Heart right ventricle (tissue), 16 donors: Measurements from ENCODE around the gene FAM13A. TPM values are rescaled to one million over a fixed set of nuclear protein-coding genes. Genes with fewer than 3 reads are reported as not detected.

Experiments used
- ATAC-seq, 8 donors: fragments of 200-7000 bp; cut with Tn5 transposase; one replicate each; pipeline ENCODE4 v1.9.1; 2020; ENCODE audit warnings: mild to moderate bottlenecking in 8 of 8, moderate library complexity in 8 of 8, moderate number of reproducible peaks in 1 of 8
- DNase-seq, 2 donors: peaks; one replicate each; pipeline ENCODE4 v3.0.0-alpha.2; 2020
- H3K27ac ChIP-seq, 10 donors: fragments of 200-600 bp; sonication (generic) in 2 of 10; one replicate each; pipeline versions ENCODE4 v1.5.0 to v1.8.0; 2020 to 2022; ENCODE audit warnings: mild to moderate bottlenecking in 3 of 10
- H3K27me3 ChIP-seq, 7 donors: fragments of 200-600 bp; one replicate each; pipeline ENCODE4 v1.8.0; 2021 to 2022; ENCODE audit warnings: mild to moderate bottlenecking in 2 of 7
- H3K36me3 ChIP-seq, 9 donors: fragments of 200-600 bp; sonication (generic) in 1 of 9; one replicate each; pipeline versions ENCODE4 v1.5.0 to v1.8.0; 2020 to 2022; ENCODE audit warnings: mild to moderate bottlenecking in 2 of 9
- H3K4me1 ChIP-seq, 9 donors: fragments of 200-600 bp; sonication (generic) in 1 of 9; one replicate each; pipeline versions ENCODE4 v1.5.0 to v1.8.0; 2020 to 2022; ENCODE audit warnings: mild to moderate bottlenecking in 4 of 9
- H3K4me3 ChIP-seq, 10 donors: fragments of 200-600 bp; sonication (generic) in 2 of 10; one replicate each; pipeline versions ENCODE4 v1.5.0 to v1.8.0; 2020 to 2022; ENCODE audit warnings: mild to moderate bottlenecking in 7 of 10, moderate library complexity in 2 of 10
- H3K9me3 ChIP-seq, 11 donors: fragments of 200-600 bp in 10 of 11; sonication (generic) in 2 of 11; one replicate each; pipeline versions ENCODE4 v1.5.0 to v1.8.0; 2013 to 2022; ENCODE audit warnings: mild to moderate bottlenecking in 2 of 11, control low read depth in 1 of 11, moderate library complexity in 1 of 11
- CTCF ChIP-seq, 9 donors: fragments of 200-600 bp; sonication (generic) in 2 of 9; IDR thresholded peaks; one replicate each; pipeline versions ENCODE4 v1.5.0 to v1.8.0; 2021 to 2022; ENCODE audit warnings: antibody characterized with exemption in 9 of 9, mild to moderate bottlenecking in 5 of 9, moderate library complexity in 1 of 9
- WGBS, 2 donors: extraction: QIAGEN DNeasy Blood & Tissue Kit; methylation state at CpG; one replicate each; pipeline ENCODE4 v1.1.7; 2013; ENCODE audit warnings: inconsistent platforms in 1 of 2; 5-methylcytosine and 5-hydroxymethylcytosine counted together
- intact Hi-C, 10 donors: fragments of 100-400 bp; cut with DNase I; formaldehyde crosslinking; loops; one replicate each; pipeline versions ENCODE4 v1.11.1 to v1.14.2; 2022
- polyA plus RNA-seq, 2 donors: library from polyadenylated mRNA; stranded (reverse); fragments of 200-250 nt; gene quantifications; one replicate each; pipeline ENCODE4 v1.2.3, GENCODE V29; 2013
- total RNA-seq, 10 donors: library from RNA; stranded (reverse); fragmentation: NEBNext Ultra II Directional in 3 of 10; extraction: Animal tissue kit (Norgen Biotek cat#: 25700) in 3 of 10; gene quantifications; one replicate each; pipeline versions ENCODE4 v1.2.1 to v1.2.4, GENCODE V29; 2021 to 2023
- donor health status: Arrhythmogenic right ventricular cardiomyopathy.
- donor health status: ischemic (EF 13 %, LVEDD 7.1; RV severe dilation, severe dysfunction).
- donor health status: healthy with polysubstance abuse.
- donor health status: DM: no; HTN: yes; CAD: no.
- donor health status: DM: no; HTN: no; CAD: no.
- donor health status: ischemic (EF 25% LVEDD 6.9; RV normal size, moderate dysfunction).
- donor health status: ischemic (EF 25% LVEDD 5.7; RV mildly dilated, moderate dysfunction).
- donor health status: healthy.
- donor health status: DM: yes; HTN: yes; CAD: no.
- donor health status: Ischemic cardiomyopathy.
- donor health status: ischemic (EF 35%, LVEDD 5.7; RV mildly dilated, moderate dysfunction).
- donor health status: nonischemic (EF 11% LVEDD 7.7; RV severe dilation, severe dysfunction).
- donor health status: DM: yes; HTN: yes; CAD: no.
- donor health status: PGD.
- donor health status: ischemic (EF 29% LVEDD 5.4; RV normal size, mild dysfunction).
- donor health status: nonischemic (EF 23%, LVEDD 6.1; RV moderate dilation, normal function).

FAM13A gene
- total and polyA plus RNA-seq, 12 donors: 2.4 to 18.4 (median 14.1) TPM

DNA sequence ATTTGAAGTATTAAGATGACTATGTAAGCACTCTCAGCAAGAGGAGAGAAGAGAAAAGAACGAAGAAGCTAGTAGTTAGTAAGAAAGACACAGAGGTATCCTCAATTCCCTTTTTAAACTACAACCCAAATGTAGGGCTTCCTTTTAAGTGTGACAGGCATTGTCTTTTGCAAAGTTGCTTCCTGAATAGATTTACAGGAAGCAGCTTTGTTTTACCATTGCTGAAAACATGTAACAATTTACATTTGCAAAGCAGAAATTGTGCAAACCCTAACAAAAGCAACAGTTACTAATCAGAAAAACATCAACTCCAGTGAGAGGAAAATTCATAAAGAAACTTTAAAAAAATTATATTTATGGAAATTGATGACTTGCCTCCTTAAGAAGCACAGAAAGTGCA, 96.4 kb downstream of the FAM13A start:
- TF ChIP-seq CTCF (IDR thresholded peaks at IDR 0.05): no peak
- peaks cover 0 to 56% (median 8%) of the 10 kb centered on the region in 9 donors for H3K4me1 ChIP-seq
- DNase-seq (no peak), ATAC-seq (no peak)
- H3K27me3 ChIP-seq: no peaks in the 10 kb centered on the region
- no peaks in the 10 kb centered on the region for H3K36me3 ChIP-seq
- WGBS, 2 donors: 76 to 86% methylated on average over 1 of the region's 1 CpG
- peaks cover 0 to 6% (median 0%) of the 10 kb centered on the region in 11 donors for H3K9me3 ChIP-seq
- no peak overlapping the region for H3K4me3 ChIP-seq
- peak overlapping the region in 1 of 10 donors; percentile 70 for H3K27ac ChIP-seq
- intact Hi-C loops: no loop called here

GRCh38 chr4:88958080-88958479, 98.9 kb downstream of the FAM13A start:
- Histone ChIP-seq H3K27me3 (no peaks in the 10 kb centered on the region), H3K27ac (peak overlapping the region in 4 of 10 donors; percentile 21 to 83 (median 30)), H3K9me3 (peaks cover 0 to 6% (median 0%) of the 10 kb centered on the region in 11 donors), H3K36me3 (no peaks in the 10 kb centered on the region), H3K4me3 (no peak overlapping the region), H3K4me1 (peaks cover 0 to 52% (median 8%) of the 10 kb centered on the region in 9 donors)
- TF ChIP-seq CTCF (IDR thresholded peaks at IDR 0.05): no peak
- no peak for DNase-seq
- WGBS, 2 donors: 75 to 77% methylated on average over 3 of the region's 3 CpGs
- peak in 2 of 8 donors; percentile 37 to 44 for ATAC-seq
- intact Hi-C loops: no loop called here

DNA sequence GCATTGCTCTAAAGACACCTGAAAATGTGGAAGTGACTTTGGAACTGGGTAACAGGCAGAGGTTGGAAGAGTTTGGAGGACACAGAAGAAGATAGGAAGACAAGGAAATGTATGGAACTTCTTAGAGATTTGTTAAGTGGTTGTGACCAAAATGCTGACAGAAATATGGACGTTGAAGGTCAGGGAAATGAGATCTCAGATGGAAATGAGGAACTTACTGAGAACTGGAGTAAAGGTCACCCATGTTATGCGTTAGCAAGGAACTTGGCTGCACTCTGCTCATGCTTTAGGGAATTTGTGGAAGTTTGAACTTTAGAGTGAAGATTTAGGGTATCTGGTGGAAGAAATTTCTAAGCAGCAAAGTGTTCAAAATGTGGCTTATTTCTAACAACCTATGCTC, 99.4 kb downstream of the FAM13A start:
- TF ChIP-seq CTCF (IDR thresholded peaks at IDR 0.05): no peak
- peaks cover 0 to 52% (median 8%) of the 10 kb centered on the region in 9 donors for H3K4me1 ChIP-seq
- H3K27ac ChIP-seq: peak overlapping the region in 2 of 10 donors; percentile 33 to 83

GRCh38 chr4:88955580-88956380, 101.2 kb downstream of the FAM13A start:
- no peak overlapping the region for H3K27ac ChIP-seq
- H3K36me3 ChIP-seq: no peaks in the 10 kb centered on the region
- 94 to 95% methylated on average over 3 of the region's 3 CpGs for WGBS, 2 donors
- DNase-seq (no peak), ATAC-seq (no peak)
- intact Hi-C loops: no loop called here
- H3K9me3 ChIP-seq: peaks cover 0 to 6% (median 0%) of the 10 kb centered on the region in 11 donors
- no peaks in the 10 kb centered on the region for H3K27me3 ChIP-seq
- no peak for TF ChIP-seq CTCF (IDR thresholded peaks at IDR 0.05)
- H3K4me3 ChIP-seq: no peak overlapping the region
- H3K4me1 ChIP-seq: peaks cover 0 to 50% (median 8%) of the 10 kb centered on the region in 9 donors

More for the DNA sequence above, 99.4 kb downstream of the FAM13A start:
- no peak overlapping the region for H3K4me3 ChIP-seq
- no peaks in the 10 kb centered on the region for H3K27me3 ChIP-seq
- H3K36me3 ChIP-seq: no peaks in the 10 kb centered on the region
- peaks cover 0 to 6% (median 0%) of the 10 kb centered on the region in 11 donors for H3K9me3 ChIP-seq
- DNase-seq: no peak
- ATAC-seq: peak in 4 of 8 donors; percentile 20 to 59 (median 40)
- WGBS, 2 donors: 29 to 37% methylated on average over 2 of the region's 2 CpGs
- intact Hi-C loops: no loop called here
